ENCODE measurements around the gene NOSTRIN.

GRCh38 chr2:168855601-168856000 lies 53.2 kb downstream of the NOSTRIN start:
- TF ChIP-seq CTCF (IDR thresholded peaks at IDR 0.05; ENCODE audit: insufficient read depth, low read length, poor library complexity, severe bottlenecking) (no peak), EZH2phosphoT487 (conservative IDR thresholded peaks at IDR 0.05; ENCODE audit: low read length) (no peak)

Measured in SU-DHL-6 (cell line).